AG09319 (cell line): ENCODE data around the gene IQCK.

Experiments used
- DNase-seq: peaks from one replicate; pipeline ENCODE4 v3.0.0-alpha.2; 2010; ENCODE audit warnings: low read depth; ENCODE audit errors: extremely low read depth
- CTCF ChIP-seq: IDR thresholded peaks from 2 replicates; pipeline ENCODE4 v1.5.1; 2011; ENCODE audit warnings: low read depth, mild to moderate bottlenecking, inconsistent platforms, low read length, moderate library complexity

IQCK gene

GRCh38 chr16:19774024-19774423 is 56.0 kb downstream of the IQCK start:
- TF ChIP-seq CTCF, result no peak
- no peak for DNase-seq

DNA sequence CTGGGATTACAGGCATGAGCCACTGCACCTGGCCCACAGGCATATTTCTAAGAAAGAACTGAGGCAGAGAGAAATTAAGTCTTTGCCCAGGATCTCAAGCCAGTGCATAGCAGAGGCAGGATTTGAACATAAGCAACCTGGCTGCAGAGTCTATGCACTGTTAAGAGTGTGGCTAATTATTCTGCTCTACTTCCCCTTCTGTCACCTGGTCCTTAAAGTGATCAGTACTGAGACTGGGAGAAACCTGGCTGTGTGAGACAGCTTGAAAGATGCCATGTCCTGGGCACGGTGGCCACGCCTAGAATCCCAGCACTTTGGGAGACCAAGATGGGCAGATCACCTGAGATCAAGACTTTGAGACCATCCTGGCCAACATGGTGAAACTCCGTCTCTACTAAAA is 58.1 kb downstream of the IQCK start:
- TF ChIP-seq CTCF, result no peak

GRCh38 chr16:19776565-19776964 is 58.5 kb downstream of the IQCK start:
- DNase-seq, result no peak
- TF ChIP-seq CTCF, result no peak

More for the DNA sequence above, 58.1 kb downstream of the IQCK start:
- DNase-seq, result no peak

DNA sequence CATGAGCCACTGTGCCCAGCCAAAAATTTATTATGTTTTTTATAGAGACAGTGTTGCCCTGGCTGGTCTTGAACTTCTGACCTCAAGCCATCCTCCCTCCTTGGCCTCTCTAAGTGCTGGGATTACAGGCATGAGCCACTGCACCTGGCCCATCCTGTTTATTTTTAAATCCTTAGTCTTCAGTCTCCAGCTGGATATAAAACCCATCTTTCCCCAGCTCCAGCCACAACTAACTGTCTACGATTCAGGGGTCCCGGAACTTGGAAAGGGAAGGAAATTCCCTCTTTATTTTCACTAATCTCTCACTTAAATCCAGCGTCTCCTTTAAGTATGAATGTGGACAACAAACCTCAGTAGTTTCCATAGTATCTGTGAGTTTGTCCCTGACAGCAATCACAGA is 62.2 kb downstream of the IQCK start:
- no peak for DNase-seq

DNA sequence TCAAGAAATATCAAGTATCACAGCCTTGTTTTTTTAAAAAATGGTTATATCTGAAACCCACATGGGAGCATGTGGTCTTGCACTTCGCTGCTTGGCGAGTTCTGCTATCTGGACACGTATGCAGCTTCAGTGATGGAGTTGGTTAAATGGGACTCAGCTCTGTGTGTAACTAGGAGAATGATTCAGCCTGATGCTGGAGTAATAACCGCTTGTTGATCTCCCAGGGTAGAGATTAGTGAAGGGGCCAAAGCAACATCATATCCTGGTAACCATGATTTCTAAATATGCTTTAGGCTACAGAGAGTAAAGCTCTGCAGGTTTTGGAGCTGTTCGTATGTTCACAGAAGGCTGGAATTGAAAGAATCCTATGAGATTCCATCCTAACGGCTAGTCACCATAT is 63.2 kb downstream of the IQCK start:
- TF ChIP-seq CTCF, result no peak
- DNase-seq, result no peak

More for the DNA sequence above, 62.2 kb downstream of the IQCK start:
- no peak for TF ChIP-seq CTCF

DNA sequence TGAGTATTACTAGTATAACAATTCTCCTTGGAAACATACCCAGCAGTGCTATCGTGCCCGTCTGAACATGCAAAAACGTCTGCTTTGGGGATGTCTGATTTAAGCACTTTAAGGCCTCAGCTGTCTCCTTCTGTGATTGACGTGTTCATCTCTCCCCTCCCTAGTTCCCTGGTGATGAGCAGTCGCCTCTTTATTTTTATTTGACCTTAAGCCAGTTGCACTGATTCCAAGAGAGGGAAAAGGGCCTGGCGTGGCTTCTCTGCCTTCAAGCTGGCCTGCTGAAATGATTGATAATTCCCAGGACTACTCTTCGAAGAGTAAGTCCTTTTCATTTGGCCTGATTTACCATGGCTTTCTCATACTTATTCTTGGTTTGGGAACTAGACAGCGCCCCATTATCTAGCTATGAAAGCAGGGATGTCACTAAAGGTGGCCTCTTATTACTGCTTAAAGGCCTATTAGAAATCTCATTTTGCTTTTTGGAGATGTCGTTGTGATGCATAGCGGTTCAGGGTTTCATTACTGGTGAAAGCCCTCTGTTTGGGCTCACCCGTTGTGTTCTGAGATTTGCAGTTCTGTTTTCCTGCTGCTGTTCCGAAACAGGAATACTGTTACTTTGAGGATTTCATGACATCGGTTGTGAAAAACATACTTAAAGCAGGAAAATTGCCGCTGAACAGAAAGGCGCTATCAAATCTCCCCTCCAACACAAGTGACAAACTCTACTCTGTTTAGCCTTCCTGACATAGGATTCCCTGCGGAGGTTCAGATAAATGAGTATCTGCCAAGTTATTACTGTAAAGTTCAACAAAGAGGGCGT is 65.5 kb downstream of the IQCK start:
- no peak for DNase-seq
- no peak for TF ChIP-seq CTCF

- DNase-seq, result no peak
Measured at GRCh38 chr16:19784183-19784736, 66.2 kb downstream of the IQCK start.

More at GRCh38 chr16:19784183-19784736, 66.2 kb downstream of the IQCK start:
- no peak for TF ChIP-seq CTCF
